Dendritic cell treated with granulocyte-macrophage colony-stimulating factor and Interleukin-4, amounts not matched to agents 40 ng/mL and 50 ng/mL, for 4 days (primary cell): ENCODE data around the gene HK2.
"Not testable (repeated sequence)": the region's sequence is repeated elsewhere in the genome, so short reads cannot be mapped to it uniquely, and the experiment has no call there.

Source experiments
- H3K27ac Mint-ChIP-seq: one replicate; pipeline ENCODE4 v1.8.0; 2022; ENCODE audit warnings: mild to moderate bottlenecking, mixed read lengths
- H3K27me3 Mint-ChIP-seq: one replicate; pipeline ENCODE4 v1.8.0; 2022; ENCODE audit warnings: mild to moderate bottlenecking, mixed read lengths
- H3K36me3 Mint-ChIP-seq: one replicate; pipeline ENCODE4 v1.8.0; 2022; ENCODE audit warnings: low read depth, mixed read lengths
- H3K4me1 Mint-ChIP-seq: one replicate; pipeline ENCODE4 v1.8.0; 2022; ENCODE audit warnings: low read depth, mixed read lengths
- H3K4me3 Mint-ChIP-seq: one replicate; pipeline ENCODE4 v1.8.0; 2022; ENCODE audit warnings: mild to moderate bottlenecking, moderate library complexity, mixed read lengths
- H3K9me3 Mint-ChIP-seq: one replicate; pipeline ENCODE4 v1.8.0; 2022; ENCODE audit warnings: mixed read lengths
- intact Hi-C: fragments of 100-400 bp; cut with micrococcal nuclease; formaldehyde crosslinking; loops from one replicate; pipeline ENCODE4 v1.15.0; 2022

Gene HK2

GRCh38 chr2:74833418-74834233 is at the start of gene HK2:
Gene HK2, plus strand, starts transcription at chr2:74834127. Its CDS starts 454 bp downstream, at chr2:74834581.
- Mint-ChIP-seq H3K4me3 (peak within 1 kb of the TSS; percentile 91), H3K4me1 (peaks cover 58% of the 10 kb centered on the region), H3K27ac (peak within 1 kb of the TSS; percentile 89), H3K36me3 (peaks cover 27% of the 10 kb centered on the region), H3K9me3 (no peaks in the 10 kb centered on the region), H3K27me3 (no peaks in the 10 kb centered on the region)
- intact Hi-C loops = no loop called here

GRCh38 chr2:74789271-74789670 is 44.7 kb upstream of the HK2 start:
- intact Hi-C loops = no loop called here
- peaks cover 2% of the 10 kb centered on the region for H3K27me3 Mint-ChIP-seq
- peaks cover 10% of the 10 kb centered on the region for H3K36me3 Mint-ChIP-seq
- peaks cover 17% of the 10 kb centered on the region for H3K4me1 Mint-ChIP-seq
- H3K9me3 Mint-ChIP-seq = peaks cover 27% of the 10 kb centered on the region
- peak overlapping the region; percentile 66 for H3K27ac Mint-ChIP-seq
- no peak overlapping the region for H3K4me3 Mint-ChIP-seq

DNA sequence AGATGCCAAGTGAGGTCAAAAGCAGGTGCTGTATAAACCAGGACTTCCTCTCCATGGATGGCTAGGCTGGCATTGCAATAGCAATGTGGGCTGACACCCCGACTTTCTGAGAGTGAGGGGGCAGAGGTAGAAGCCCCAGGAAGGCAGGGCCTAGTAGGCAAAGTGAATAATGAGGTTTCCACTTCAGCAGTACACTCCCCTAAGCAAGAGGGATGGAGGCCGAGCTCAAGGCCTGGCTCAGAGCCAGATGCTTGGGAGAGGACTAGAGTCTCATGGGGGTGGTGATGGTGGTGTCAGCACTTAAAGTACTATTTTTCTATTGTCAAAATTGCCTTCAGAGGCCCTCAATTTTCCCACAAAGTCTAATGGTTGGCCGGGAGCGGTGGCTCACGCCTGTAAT is 41.6 kb upstream of the HK2 start:
- Mint-ChIP-seq H3K4me1 (peaks cover 17% of the 10 kb centered on the region), H3K36me3 (peaks cover 10% of the 10 kb centered on the region), H3K27ac (no peak overlapping the region), H3K27me3 (peaks cover 2% of the 10 kb centered on the region), H3K9me3 (peaks cover 17% of the 10 kb centered on the region), H3K4me3 (no peak overlapping the region)
- intact Hi-C loops = no loop called here

DNA sequence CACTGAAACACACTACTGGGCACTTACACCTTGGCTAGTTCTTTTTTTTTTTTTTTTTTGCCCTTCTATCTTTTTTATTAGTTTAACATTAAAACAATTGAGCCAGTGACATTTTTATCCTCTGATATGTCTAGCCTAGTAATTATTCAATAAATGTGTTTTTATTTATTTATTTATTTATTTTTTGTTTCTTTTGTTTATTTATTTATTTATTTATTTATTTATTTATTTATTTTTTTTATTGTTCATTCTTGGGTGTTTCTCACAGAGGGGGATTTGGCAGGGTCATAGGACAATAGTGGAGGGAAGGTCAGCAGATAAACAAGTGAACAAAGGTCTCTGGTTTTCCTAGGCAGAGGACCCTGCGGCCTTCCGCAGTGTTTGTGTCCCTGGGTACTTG is 39.0 kb upstream of the HK2 start:
- H3K9me3 Mint-ChIP-seq, H3K27me3 Mint-ChIP-seq, H3K4me3 Mint-ChIP-seq, H3K27ac Mint-ChIP-seq, intact Hi-C loops, H3K36me3 Mint-ChIP-seq, H3K4me1 Mint-ChIP-seq: not testable (repeated sequence)

GRCh38 chr2:74806355-74806839 is 27.5 kb upstream of the HK2 start:
- Mint-ChIP-seq H3K27ac (no peak overlapping the region), H3K4me3 (no peak overlapping the region), H3K27me3 (peaks cover 2% of the 10 kb centered on the region), H3K9me3 (no peaks in the 10 kb centered on the region), H3K36me3 (no peaks in the 10 kb centered on the region), H3K4me1 (peaks cover 25% of the 10 kb centered on the region)
- intact Hi-C loops = no loop called here

GRCh38 chr2:74806920-74807319 is 27.0 kb upstream of the HK2 start:
- no peaks in the 10 kb centered on the region for H3K9me3 Mint-ChIP-seq
- no peaks in the 10 kb centered on the region for H3K36me3 Mint-ChIP-seq
- intact Hi-C loops = no loop called here
- no peak overlapping the region for H3K4me3 Mint-ChIP-seq
- H3K27ac Mint-ChIP-seq = peak overlapping the region; percentile 51
- peaks cover 2% of the 10 kb centered on the region for H3K27me3 Mint-ChIP-seq
- H3K4me1 Mint-ChIP-seq = peaks cover 25% of the 10 kb centered on the region

- Mint-ChIP-seq H3K4me3 (no peak overlapping the region), H3K4me1 (peaks cover 44% of the 10 kb centered on the region), H3K27me3 (peaks cover 2% of the 10 kb centered on the region), H3K36me3 (no peaks in the 10 kb centered on the region), H3K9me3 (no peaks in the 10 kb centered on the region), H3K27ac (no peak overlapping the region)
- intact Hi-C loops = no loop called here
Measured at GRCh38 chr2:74812787-74813590, 20.9 kb upstream of the HK2 start.

GRCh38 chr2:74814102-74814501 is 19.8 kb upstream of the HK2 start:
- H3K4me1 Mint-ChIP-seq = peaks cover 44% of the 10 kb centered on the region
- H3K9me3 Mint-ChIP-seq = no peaks in the 10 kb centered on the region
- H3K27ac Mint-ChIP-seq = no peak overlapping the region
- intact Hi-C loops = no loop called here
- H3K4me3 Mint-ChIP-seq = no peak overlapping the region
- peaks cover 2% of the 10 kb centered on the region for H3K27me3 Mint-ChIP-seq
- no peaks in the 10 kb centered on the region for H3K36me3 Mint-ChIP-seq

GRCh38 chr2:74815941-74816340 is 18.0 kb upstream of the HK2 start:
- intact Hi-C loops = no loop called here
- Mint-ChIP-seq H3K4me1 (peaks cover 37% of the 10 kb centered on the region), H3K36me3 (no peaks in the 10 kb centered on the region), H3K9me3 (no peaks in the 10 kb centered on the region), H3K4me3 (no peak overlapping the region), H3K27me3 (no peaks in the 10 kb centered on the region), H3K27ac (peak overlapping the region; percentile 86)

DNA sequence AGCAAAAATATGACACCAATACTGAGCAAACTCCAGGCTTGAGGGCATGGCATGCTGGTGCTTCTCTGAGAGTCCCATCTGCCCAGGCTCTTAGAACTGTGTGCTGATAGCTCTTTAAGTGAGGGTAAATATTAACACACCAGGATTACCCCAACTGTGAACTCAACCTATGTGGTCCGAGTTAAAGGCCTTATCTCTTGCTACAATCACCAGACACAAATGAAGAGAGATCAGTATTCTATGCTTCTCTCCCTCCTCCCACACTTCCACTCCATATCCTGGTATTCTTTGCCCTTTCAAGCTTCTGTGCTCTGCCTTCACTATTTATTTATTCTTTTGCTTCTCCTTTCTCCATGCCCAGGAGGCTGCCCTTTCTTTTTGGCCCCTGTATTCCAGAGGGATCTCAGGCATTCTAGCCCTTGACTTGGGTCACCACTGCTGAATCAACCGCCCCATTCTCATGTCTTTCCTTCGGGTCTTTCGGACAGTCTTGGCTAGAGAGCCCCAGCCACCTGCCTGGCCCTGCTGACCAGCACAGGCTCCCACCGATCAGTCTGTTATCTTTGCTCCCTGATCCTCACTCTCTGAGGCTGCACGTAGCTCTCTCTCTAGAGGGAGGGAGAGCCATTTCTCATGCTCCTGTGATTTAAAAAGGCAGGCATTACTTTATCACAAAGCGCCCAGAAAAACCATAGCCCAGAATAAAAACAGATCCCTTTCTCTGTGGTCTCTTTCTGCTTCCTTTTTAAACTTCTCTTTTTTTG is 17.2 kb upstream of the HK2 start:
- Mint-ChIP-seq H3K27ac (peak overlapping the region; percentile 86), H3K9me3 (no peaks in the 10 kb centered on the region), H3K27me3 (no peaks in the 10 kb centered on the region), H3K4me1 (peaks cover 29% of the 10 kb centered on the region), H3K36me3 (no peaks in the 10 kb centered on the region), H3K4me3 (peak overlapping the region; percentile 74)
- intact Hi-C loops = no loop called here

- Mint-ChIP-seq H3K36me3 (no peaks in the 10 kb centered on the region), H3K9me3 (no peaks in the 10 kb centered on the region), H3K4me1 (peaks cover 28% of the 10 kb centered on the region), H3K27me3 (no peaks in the 10 kb centered on the region), H3K4me3 (peak overlapping the region; percentile 74), H3K27ac (peak overlapping the region; percentile 86)
- intact Hi-C loops = no loop called here
Measured at GRCh38 chr2:74817304-74817675, 16.6 kb upstream of the HK2 start.

GRCh38 chr2:74819702-74820101 is 14.2 kb upstream of the HK2 start:
- no peaks in the 10 kb centered on the region for H3K36me3 Mint-ChIP-seq
- no peak overlapping the region for H3K4me3 Mint-ChIP-seq
- H3K27ac Mint-ChIP-seq = no peak overlapping the region
- no peaks in the 10 kb centered on the region for H3K9me3 Mint-ChIP-seq
- no peaks in the 10 kb centered on the region for H3K27me3 Mint-ChIP-seq
- intact Hi-C loops = no loop called here
- peaks cover 33% of the 10 kb centered on the region for H3K4me1 Mint-ChIP-seq

- H3K4me3 Mint-ChIP-seq = no peak overlapping the region
- no peaks in the 10 kb centered on the region for H3K9me3 Mint-ChIP-seq
- intact Hi-C loops = no loop called here
Measured at GRCh38 chr2:74821177-74822126, 12.5 kb upstream of the HK2 start.

More at GRCh38 chr2:74821177-74822126, 12.5 kb upstream of the HK2 start:
- peaks cover 27% of the 10 kb centered on the region for H3K4me1 Mint-ChIP-seq
- no peak overlapping the region for H3K27ac Mint-ChIP-seq
- H3K27me3 Mint-ChIP-seq = no peaks in the 10 kb centered on the region
- no peaks in the 10 kb centered on the region for H3K36me3 Mint-ChIP-seq
